ENCODE measurements around the gene MTHFD1L. TPM values are rescaled to one million over a fixed set of nuclear protein-coding genes. Genes with fewer than 3 reads are reported as not detected.

The MTHFD1L gene
- total RNA-seq, 1 donor from 2014 or later: 10.4 TPM

- Histone ChIP-seq H3K9me3 (no peaks in the 10 kb centered on the region), H3K4me3 (no peak overlapping the region), H3K4me1 (no peaks in the 10 kb centered on the region), H3K36me3 (no peaks in the 10 kb centered on the region), H3K27me3 (no peaks in the 10 kb centered on the region), H3K27ac (no peak overlapping the region)
- intact Hi-C loops (cut with DNase I): no loop called here
- TF ChIP-seq CTCF (IDR thresholded peaks at IDR 0.05): no peak
- DNase-seq (ENCODE audit: low spot score in 2 of 2): no peak
These were observed 281.8 kb downstream of the MTHFD1L start for GRCh38 chr6:151147118-151147832.

GRCh38 chr6:151148111-151148510 lies 282.6 kb downstream of the MTHFD1L start:
- no peak overlapping the region for H3K4me3 ChIP-seq
- no peaks in the 10 kb centered on the region for H3K9me3 ChIP-seq
- no peak for DNase-seq (ENCODE audit: low spot score in 2 of 2)
- no peak for TF ChIP-seq CTCF (IDR thresholded peaks at IDR 0.05)
- H3K36me3 ChIP-seq: no peaks in the 10 kb centered on the region
- no peaks in the 10 kb centered on the region for H3K27me3 ChIP-seq
- H3K27ac ChIP-seq: no peak overlapping the region
- intact Hi-C loops (cut with DNase I): no loop called here
- no peaks in the 10 kb centered on the region for H3K4me1 ChIP-seq

- Histone ChIP-seq H3K9me3 (no peaks in the 10 kb centered on the region), H3K27me3 (no peaks in the 10 kb centered on the region), H3K27ac (no peak overlapping the region), H3K4me1 (no peaks in the 10 kb centered on the region), H3K36me3 (no peaks in the 10 kb centered on the region), H3K4me3 (no peak overlapping the region)
- no peak for TF ChIP-seq CTCF (IDR thresholded peaks at IDR 0.05)
- intact Hi-C loops (cut with DNase I): loop anchor here (10.0 kb wide), 1 partner anchor 135 kb away; no protein-coding TSS in a partner anchor
- DNase-seq (ENCODE audit: low spot score in 2 of 2): no peak
These were observed 284.3 kb downstream of the MTHFD1L start for GRCh38 chr6:151149793-151150192.
